Measurements from ENCODE around the gene INPP5F. TPM values are rescaled to one million over a fixed set of nuclear protein-coding genes. Genes with fewer than 3 reads are reported as not detected.

The INPP5F gene
- total and polyA plus RNA-seq, 2 of the 13 experiments (the other 11 are each of a cell fraction or from before 2014, with no cell fraction given): 12.5 to 15.7 TPM

DNA sequence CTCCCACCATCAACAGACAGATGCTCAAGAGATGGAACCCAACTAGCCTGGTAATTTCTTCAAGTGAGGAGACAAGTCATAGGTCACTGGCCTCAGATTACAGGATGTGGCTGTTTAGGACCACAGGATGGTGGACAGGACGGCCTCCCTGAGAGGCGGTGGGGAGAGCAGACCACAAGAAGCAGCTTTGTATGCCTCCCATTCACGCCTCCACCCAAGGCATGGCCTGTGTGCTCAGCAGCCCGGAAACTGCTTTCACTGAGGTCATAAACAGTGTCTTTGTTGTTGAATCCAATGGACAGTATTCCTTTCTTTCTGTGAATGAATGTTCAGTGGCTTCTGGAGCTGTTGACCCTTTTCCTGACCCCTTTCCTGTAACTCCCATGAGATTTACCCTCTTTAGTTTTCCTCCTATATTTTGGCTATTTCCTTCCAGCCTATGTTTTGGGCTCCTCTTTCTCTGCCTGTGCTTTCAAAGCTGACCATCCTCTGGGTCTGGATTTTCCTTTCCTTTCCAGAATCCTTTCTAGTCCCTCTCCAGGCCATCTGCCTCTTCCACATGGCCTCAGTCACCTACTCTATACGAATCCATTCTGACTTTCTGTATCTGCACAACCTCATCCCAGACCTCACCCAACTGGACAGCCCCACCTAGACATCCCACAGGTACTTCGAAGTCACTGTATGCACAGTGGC lies 32.4 kb upstream of the INPP5F start (continued):
- no peak for TF ChIP-seq SETDB1 (CRISPR knock-in tag; IDR thresholded peaks at IDR 0.05; ENCODE audit: borderline replicate concordance)
- 0 out of 4 replicates have a peak, but pooled peaks of 1 of the 2 experiments have one; percentile 12 for TF ChIP-seq EP300 (IDR thresholded peaks at IDR 0.05; ENCODE audit: low read depth in 2 of 2, low read length in 2 of 2)
- no peak; the same call in 1 of the 2 replicates for TF ChIP-seq EP300 (CRISPR knock-in tag; IDR thresholded peaks at IDR 0.05; ENCODE audit: borderline replicate concordance)
- TF ChIP-seq HNRNPUL1 (IDR thresholded peaks at IDR 0.05; ENCODE audit: low read depth, low read length): no peak
- TF ChIP-seq TCF12 (IDR thresholded peaks at IDR 0.05): no peak
- no peak for TF ChIP-seq TCF12 (CRISPR knock-in tag; IDR thresholded peaks at IDR 0.05)
- TF ChIP-seq, protein P1, sequence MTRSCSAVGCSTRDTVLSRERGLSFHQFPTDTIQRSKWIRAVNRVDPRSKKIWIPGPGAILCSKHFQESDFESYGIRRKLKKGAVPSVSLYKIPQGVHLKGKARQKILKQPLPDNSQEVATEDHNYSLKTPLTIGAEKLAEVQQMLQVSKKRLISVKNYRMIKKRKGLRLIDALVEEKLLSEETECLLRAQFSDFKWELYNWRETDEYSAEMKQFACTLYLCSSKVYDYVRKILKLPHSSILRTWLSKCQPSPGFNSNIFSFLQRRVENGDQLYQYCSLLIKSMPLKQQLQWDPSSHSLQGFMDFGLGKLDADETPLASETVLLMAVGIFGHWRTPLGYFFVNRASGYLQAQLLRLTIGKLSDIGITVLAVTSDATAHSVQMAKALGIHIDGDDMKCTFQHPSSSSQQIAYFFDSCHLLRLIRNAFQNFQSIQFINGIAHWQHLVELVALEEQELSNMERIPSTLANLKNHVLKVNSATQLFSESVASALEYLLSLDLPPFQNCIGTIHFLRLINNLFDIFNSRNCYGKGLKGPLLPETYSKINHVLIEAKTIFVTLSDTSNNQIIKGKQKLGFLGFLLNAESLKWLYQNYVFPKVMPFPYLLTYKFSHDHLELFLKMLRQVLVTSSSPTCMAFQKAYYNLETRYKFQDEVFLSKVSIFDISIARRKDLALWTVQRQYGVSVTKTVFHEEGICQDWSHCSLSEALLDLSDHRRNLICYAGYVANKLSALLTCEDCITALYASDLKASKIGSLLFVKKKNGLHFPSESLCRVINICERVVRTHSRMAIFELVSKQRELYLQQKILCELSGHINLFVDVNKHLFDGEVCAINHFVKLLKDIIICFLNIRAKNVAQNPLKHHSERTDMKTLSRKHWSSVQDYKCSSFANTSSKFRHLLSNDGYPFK (CRISPR knock-in tag; IDR thresholded peaks at IDR 0.05; ENCODE audit: borderline replicate concordance): 0 out of 2 replicates have a peak, but pooled peaks have one; percentile 34
- TF ChIP-seq, protein P2, sequence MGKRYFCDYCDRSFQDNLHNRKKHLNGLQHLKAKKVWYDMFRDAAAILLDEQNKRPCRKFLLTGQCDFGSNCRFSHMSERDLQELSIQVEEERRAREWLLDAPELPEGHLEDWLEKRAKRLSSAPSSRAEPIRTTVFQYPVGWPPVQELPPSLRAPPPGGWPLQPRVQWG (CRISPR knock-in tag; IDR thresholded peaks at IDR 0.05; ENCODE audit: borderline replicate concordance, low read depth): no peak
- TF ChIP-seq, protein P3, sequence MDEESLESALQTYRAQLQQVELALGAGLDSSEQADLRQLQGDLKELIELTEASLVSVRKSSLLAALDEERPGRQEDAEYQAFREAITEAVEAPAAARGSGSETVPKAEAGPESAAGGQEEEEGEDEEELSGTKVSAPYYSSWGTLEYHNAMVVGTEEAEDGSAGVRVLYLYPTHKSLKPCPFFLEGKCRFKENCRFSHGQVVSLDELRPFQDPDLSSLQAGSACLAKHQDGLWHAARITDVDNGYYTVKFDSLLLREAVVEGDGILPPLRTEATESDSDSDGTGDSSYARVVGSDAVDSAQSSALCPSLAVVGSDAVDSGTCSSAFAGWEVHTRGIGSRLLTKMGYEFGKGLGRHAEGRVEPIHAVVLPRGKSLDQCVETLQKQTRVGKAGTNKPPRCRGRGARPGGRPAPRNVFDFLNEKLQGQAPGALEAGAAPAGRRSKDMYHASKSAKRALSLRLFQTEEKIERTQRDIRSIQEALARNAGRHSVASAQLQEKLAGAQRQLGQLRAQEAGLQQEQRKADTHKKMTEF (CRISPR knock-in tag; IDR thresholded peaks at IDR 0.05): 0 out of 2 replicates have a peak, but pooled peaks have one; percentile 26
- TF ChIP-seq, protein P4, sequence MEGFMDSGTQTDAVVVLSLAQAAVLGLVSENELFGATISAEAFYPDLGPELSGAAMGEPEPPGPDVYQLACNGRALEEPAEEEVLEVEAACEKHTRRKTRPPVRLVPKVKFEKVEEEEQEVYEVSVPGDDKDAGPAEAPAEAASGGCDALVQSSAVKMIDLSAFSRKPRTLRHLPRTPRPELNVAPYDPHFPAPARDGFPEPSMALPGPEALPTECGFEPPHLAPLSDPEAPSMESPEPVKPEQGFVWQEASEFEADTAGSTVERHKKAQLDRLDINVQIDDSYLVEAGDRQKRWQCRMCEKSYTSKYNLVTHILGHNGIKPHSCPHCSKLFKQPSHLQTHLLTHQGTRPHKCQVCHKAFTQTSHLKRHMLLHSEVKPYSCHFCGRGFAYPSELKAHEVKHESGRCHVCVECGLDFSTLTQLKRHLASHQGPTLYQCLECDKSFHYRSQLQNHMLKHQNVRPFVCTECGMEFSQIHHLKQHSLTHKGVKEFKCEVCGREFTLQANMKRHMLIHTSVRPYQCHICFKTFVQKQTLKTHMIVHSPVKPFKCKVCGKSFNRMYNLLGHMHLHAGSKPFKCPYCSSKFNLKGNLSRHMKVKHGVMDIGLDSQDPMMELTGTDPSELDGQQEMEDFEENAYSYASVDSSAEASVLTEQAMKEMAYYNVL (CRISPR knock-in tag; IDR thresholded peaks at IDR 0.05; ENCODE audit: borderline replicate concordance): peak; percentile 13; the same call in 1 of the 2 replicates
